Measurements from ENCODE around the gene RXYLT1. TPM values are rescaled to one million over a fixed set of nuclear protein-coding genes. Genes with fewer than 3 reads are reported as not detected.

The RXYLT1 gene
- total RNA-seq, 1 experiment from 2014 or later = 9.8 TPM

- TF ChIP-seq ARID4B (CRISPR knock-in tag; IDR thresholded peaks at IDR 0.05; ENCODE audit: borderline replicate concordance) (peak; percentile 66; the same call in 1 of the 2 replicates), ZMAT4 (CRISPR knock-in tag; IDR thresholded peaks at IDR 0.05) (no peak), GABPB1 (CRISPR knock-in tag; IDR thresholded peaks at IDR 0.05) (peak; percentile 60), ZNF423 (CRISPR knock-in tag; IDR thresholded peaks at IDR 0.05) (peak; percentile 98), ZNF219 (CRISPR knock-in tag; IDR thresholded peaks at IDR 0.05; ENCODE audit: borderline replicate concordance) (peak; percentile 70; the same call in 1 of the 2 replicates), E2F5 (CRISPR knock-in tag; IDR thresholded peaks at IDR 0.05) (peak; percentile 87), EMX1 (CRISPR knock-in tag; IDR thresholded peaks at IDR 0.05) (peak; percentile 66; the same call in 1 of the 2 replicates), TCF7 (CRISPR knock-in tag; IDR thresholded peaks at IDR 0.05; ENCODE audit: low read depth) (no peak), MAX (CRISPR knock-in tag; IDR thresholded peaks at IDR 0.05) (peak; percentile 78), JUN (CRISPR knock-in tag; IDR thresholded peaks at IDR 0.05) (peak; percentile 67; the same call in 1 of the 2 replicates), CTCF (IDR thresholded peaks at IDR 0.05) (peak; percentile 73), TEAD1 (CRISPR knock-in tag; IDR thresholded peaks at IDR 0.05) (peak; percentile 59), CREM (CRISPR knock-in tag; IDR thresholded peaks at IDR 0.05) (0 out of 2 replicates have a peak, but pooled peaks have one; percentile 48), ETV6 (CRISPR knock-in tag; IDR thresholded peaks at IDR 0.05) (0 out of 2 replicates have a peak, but pooled peaks have one; percentile 67), CDX4 (CRISPR knock-in tag; IDR thresholded peaks at IDR 0.05; ENCODE audit: borderline replicate concordance) (no peak), NFYB (CRISPR knock-in tag; conservative IDR thresholded peaks at IDR 0.05; ENCODE audit: low read depth) (peak; percentile 77), E2F1 (CRISPR knock-in tag; IDR thresholded peaks at IDR 0.05) (0 out of 2 replicates have a peak, but pooled peaks have one; percentile 40), ATF1 (CRISPR knock-in tag; IDR thresholded peaks at IDR 0.05) (peak; percentile 76; the same call in 1 of the 2 replicates), NFE2L1 (CRISPR knock-in tag; IDR thresholded peaks at IDR 0.05) (peak; percentile 48; the same call in 1 of the 2 replicates), FOXK1 (CRISPR knock-in tag; IDR thresholded peaks at IDR 0.05) (peak; percentile 76), OVOL2 (CRISPR knock-in tag; IDR thresholded peaks at IDR 0.05; ENCODE audit: borderline replicate concordance) (no peak)
Measured at GRCh38 chr12:63843721-63844390, 64.1 kb downstream of the RXYLT1 start (continued).
